Neuronal stem cell (in vitro differentiated cells): ENCODE results near the gene GPRASP2.

Experiments
- DNase-seq: peaks from one replicate; pipeline ENCODE4 v3.0.0-alpha.2; 2013; ENCODE audit warnings: low spot score
- H2AFZ ChIP-seq: one replicate; pipeline ENCODE4 v1.6.1; 2013; ENCODE audit warnings: mild to moderate bottlenecking, low read length, inconsistent platforms
- H2AK5ac ChIP-seq: 2 replicates; pipeline ENCODE4 v1.6.1; 2013; ENCODE audit warnings: low read depth, mild to moderate bottlenecking, inconsistent platforms, low read length, moderate library complexity, mixed read lengths
- H2BK120ac ChIP-seq: 2 replicates; pipeline ENCODE4 v1.6.1; 2013; ENCODE audit warnings: low read depth, mild to moderate bottlenecking, inconsistent platforms, low read length, moderate library complexity, mixed read lengths
- H2BK12ac ChIP-seq: one replicate; pipeline ENCODE4 v1.6.1; 2013; ENCODE audit warnings: low read length, inconsistent platforms
- H2BK15ac ChIP-seq: 2 replicates; pipeline ENCODE4 v1.6.1; 2013; ENCODE audit warnings: mild to moderate bottlenecking, low read length, inconsistent platforms, mixed read lengths
- H2BK5ac ChIP-seq: one replicate; pipeline ENCODE4 v1.6.1; 2013; ENCODE audit warnings: inconsistent platforms, mild to moderate bottlenecking, low read length, moderate library complexity
- H3K14ac ChIP-seq: one replicate; pipeline ENCODE4 v1.6.1; 2013; ENCODE audit warnings: low read length, inconsistent platforms
- H3K18ac ChIP-seq: 2 replicates; pipeline ENCODE4 v1.6.1; 2013; ENCODE audit warnings: low read length, inconsistent platforms
- H3K23ac ChIP-seq: 2 replicates; pipeline ENCODE4 v1.6.1; 2013; ENCODE audit warnings: low read depth, mild to moderate bottlenecking, mixed read lengths, low read length, inconsistent platforms; ENCODE audit not compliant: poor library complexity
- H3K27ac ChIP-seq: replicated peaks from 3 replicates; pipeline ENCODE4 v1.5.1; 2013; ENCODE audit warnings: low read length, inconsistent platforms
- H3K27me3 ChIP-seq, 3 experiments: 2 replicates each; pipeline ENCODE4 v1.6.1; 2013; ENCODE audit warnings: low read length in 3 of 3, mild to moderate bottlenecking in 2 of 3, inconsistent platforms in 1 of 3, low read depth in 1 of 3, mixed read lengths in 1 of 3, moderate library complexity in 1 of 3; ENCODE audit not compliant: control insufficient read depth in 3 of 3, insufficient read depth in 3 of 3
- H3K36me3 ChIP-seq, 2 donors: replicated peaks in 1 of 2; 2 replicates each; pipeline ENCODE4 v1.6.1; 2013; ENCODE audit warnings: low read length in 2 of 2; ENCODE audit not compliant: control insufficient read depth in 2 of 2, insufficient read depth in 2 of 2
- H3K4ac ChIP-seq: 2 replicates; pipeline ENCODE4 v1.6.1; 2013; ENCODE audit warnings: inconsistent platforms, mild to moderate bottlenecking, low read length, moderate library complexity
- H3K4me1 ChIP-seq, 2 donors: 1 replicate in 1 of 2; 2 replicates in 1 of 2; pipeline ENCODE4 v1.6.1; 2013; ENCODE audit warnings: low read length in 2 of 2, low read depth in 1 of 2; ENCODE audit not compliant: control insufficient read depth in 2 of 2, insufficient read depth in 1 of 2
- H3K4me2 ChIP-seq: one replicate; pipeline ENCODE4 v1.6.1; 2013; ENCODE audit warnings: mild to moderate bottlenecking, low read length, inconsistent platforms; ENCODE audit not compliant: insufficient read depth, poor library complexity, severe bottlenecking
- H3K4me3 ChIP-seq, 2 donors: 2 replicates each; pipeline ENCODE4 v1.5.1; 2013; ENCODE audit warnings: low read length in 2 of 2, mild to moderate bottlenecking in 2 of 2, inconsistent platforms in 1 of 2, moderate library complexity in 1 of 2
- H3K79me1 ChIP-seq: one replicate; pipeline ENCODE4 v1.6.1; 2013; ENCODE audit warnings: low read depth, mild to moderate bottlenecking, inconsistent platforms, low read length, moderate library complexity
- H3K9ac ChIP-seq: one replicate; pipeline ENCODE4 v1.6.1; 2013; ENCODE audit warnings: mild to moderate bottlenecking, low read depth, low read length, inconsistent platforms; ENCODE audit not compliant: poor library complexity
- H3K9me3 ChIP-seq, 2 donors: replicated peaks in 1 of 2; 2 replicates each; pipeline versions ENCODE3 to v1.6.1; 2013; ENCODE audit warnings: low read length in 2 of 2, mild to moderate bottlenecking in 2 of 2, inconsistent platforms in 1 of 2, low read depth in 1 of 2, mixed read lengths in 1 of 2, moderate library complexity in 1 of 2; ENCODE audit not compliant: control insufficient read depth in 2 of 2, insufficient read depth in 1 of 2
- H4K8ac ChIP-seq: one replicate; pipeline ENCODE4 v1.6.1; 2013; ENCODE audit warnings: low read depth, mild to moderate bottlenecking, inconsistent platforms, low read length, moderate library complexity
- H4K91ac ChIP-seq: one replicate; pipeline ENCODE4 v1.6.1; 2013; ENCODE audit warnings: low read length, low read depth, mild to moderate bottlenecking, inconsistent platforms; ENCODE audit not compliant: poor library complexity
- WGBS, 2 donors: extraction: QIAGEN DNeasy Blood & Tissue Kit; methylation state at CpG; one replicate each; pipeline ENCODE4 v1.1.7; 2013; ENCODE audit warnings: missing lambda C conversion rate in 2 of 2, mixed read lengths in 1 of 2; ENCODE audit not compliant: insufficient read length in 2 of 2, insufficient replicate concordance in 1 of 2; ENCODE audit errors: extremely low coverage in 2 of 2; 5-methylcytosine and 5-hydroxymethylcytosine counted together

GPRASP2 gene

DNA sequence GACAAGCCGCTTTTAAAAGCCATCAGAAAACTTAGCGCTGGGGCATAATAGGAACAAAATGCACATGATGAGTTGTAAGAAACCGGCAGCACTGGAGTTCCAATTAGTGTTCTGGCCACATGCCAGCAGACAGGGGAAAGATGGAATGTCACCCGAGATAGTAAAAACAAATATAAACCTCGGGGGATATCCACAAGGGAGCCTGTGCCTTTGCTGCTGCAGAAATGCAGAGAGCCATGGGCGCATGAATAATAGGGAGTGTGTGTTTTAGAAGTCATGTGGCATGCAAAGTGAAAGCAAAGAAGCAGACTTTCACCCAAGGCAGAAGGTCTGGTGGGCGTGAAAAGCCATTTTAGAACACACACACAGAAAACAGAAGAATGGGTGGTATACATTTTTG, 27.4 kb downstream of the GPRASP2 start:
- H3K4me3 ChIP-seq = no peak overlapping the region
- H4K91ac ChIP-seq = no peak overlapping the region
- no peak overlapping the region for H3K18ac ChIP-seq
- no peak overlapping the region for H4K8ac ChIP-seq
- no peak overlapping the region for H3K14ac ChIP-seq
- H3K9ac ChIP-seq = no peak overlapping the region
- H2BK12ac ChIP-seq = no peak overlapping the region
- no peaks in the 10 kb centered on the region for H3K79me1 ChIP-seq
- H2BK5ac ChIP-seq = no peak overlapping the region
- H3K27me3 ChIP-seq = no peaks in the 10 kb centered on the region
- H3K36me3 ChIP-seq = no peaks in the 10 kb centered on the region
- H2BK15ac ChIP-seq = no peak overlapping the region
- no peak overlapping the region for H2BK120ac ChIP-seq
- H2AFZ ChIP-seq = no peak overlapping the region
- no peaks in the 10 kb centered on the region for H3K4me1 ChIP-seq
- H3K23ac ChIP-seq = no peak overlapping the region
- H2AK5ac ChIP-seq = no peak overlapping the region
- no peak for DNase-seq
- no CpG with 5 or more reads among the region's 7 CpGs for WGBS, 2 donors
- no peak overlapping the region for H3K27ac ChIP-seq
- H3K4me2 ChIP-seq = no peak overlapping the region
- H3K4ac ChIP-seq = no peak overlapping the region
- no peaks in the 10 kb centered on the region for H3K9me3 ChIP-seq

GRCh38 chrX:102744307-102744706, 32.1 kb downstream of the GPRASP2 start:
- Histone ChIP-seq H3K4me2 (no peak overlapping the region), H2BK120ac (no peak overlapping the region), H2BK15ac (no peak overlapping the region), H3K27ac (no peak overlapping the region), H3K36me3 (peaks cover 0 to 3% of the 10 kb centered on the region in 2 donors), H3K27me3 (no peaks in the 10 kb centered on the region), H3K9ac (no peak overlapping the region), H3K79me1 (peaks cover 3% of the 10 kb centered on the region), H3K4me1 (no peaks in the 10 kb centered on the region), H2AK5ac (no peak overlapping the region), H2BK12ac (no peak overlapping the region), H3K14ac (no peak overlapping the region), H2AFZ (no peak overlapping the region), H2BK5ac (no peak overlapping the region), H3K18ac (no peak overlapping the region), H4K8ac (no peak overlapping the region), H3K23ac (no peak overlapping the region), H3K9me3 (no peaks in the 10 kb centered on the region), H3K4me3 (no peak overlapping the region), H3K4ac (no peak overlapping the region), H4K91ac (no peak overlapping the region)
- WGBS, 2 donors = no CpG with 5 or more reads among the region's 1 CpG
- no peak for DNase-seq

GRCh38 chrX:102745513-102745856, 33.2 kb downstream of the GPRASP2 start:
- Histone ChIP-seq H3K18ac (peak overlapping the region; percentile 28), H2BK12ac (no peak overlapping the region), H2AFZ (peak overlapping the region; percentile 35), H4K91ac (no peak overlapping the region), H3K4ac (no peak overlapping the region), H3K4me2 (peak overlapping the region; percentile 40), H3K23ac (no peak overlapping the region), H3K79me1 (peaks cover 3% of the 10 kb centered on the region), H3K9ac (no peak overlapping the region), H2BK15ac (no peak overlapping the region), H3K36me3 (peaks cover 0 to 3% of the 10 kb centered on the region in 2 donors), H3K27ac (no peak overlapping the region), H3K4me1 (no peaks in the 10 kb centered on the region), H3K9me3 (no peaks in the 10 kb centered on the region), H2BK5ac (no peak overlapping the region), H3K27me3 (no peaks in the 10 kb centered on the region), H2BK120ac (no peak overlapping the region), H2AK5ac (no peak overlapping the region), H4K8ac (no peak overlapping the region), H3K4me3 (peak overlapping the region in 1 of 2 donors; percentile 97), H3K14ac (no peak overlapping the region)
- no peak for DNase-seq
- WGBS, 2 donors = no CpG with 5 or more reads among the region's 14 CpGs

DNA sequence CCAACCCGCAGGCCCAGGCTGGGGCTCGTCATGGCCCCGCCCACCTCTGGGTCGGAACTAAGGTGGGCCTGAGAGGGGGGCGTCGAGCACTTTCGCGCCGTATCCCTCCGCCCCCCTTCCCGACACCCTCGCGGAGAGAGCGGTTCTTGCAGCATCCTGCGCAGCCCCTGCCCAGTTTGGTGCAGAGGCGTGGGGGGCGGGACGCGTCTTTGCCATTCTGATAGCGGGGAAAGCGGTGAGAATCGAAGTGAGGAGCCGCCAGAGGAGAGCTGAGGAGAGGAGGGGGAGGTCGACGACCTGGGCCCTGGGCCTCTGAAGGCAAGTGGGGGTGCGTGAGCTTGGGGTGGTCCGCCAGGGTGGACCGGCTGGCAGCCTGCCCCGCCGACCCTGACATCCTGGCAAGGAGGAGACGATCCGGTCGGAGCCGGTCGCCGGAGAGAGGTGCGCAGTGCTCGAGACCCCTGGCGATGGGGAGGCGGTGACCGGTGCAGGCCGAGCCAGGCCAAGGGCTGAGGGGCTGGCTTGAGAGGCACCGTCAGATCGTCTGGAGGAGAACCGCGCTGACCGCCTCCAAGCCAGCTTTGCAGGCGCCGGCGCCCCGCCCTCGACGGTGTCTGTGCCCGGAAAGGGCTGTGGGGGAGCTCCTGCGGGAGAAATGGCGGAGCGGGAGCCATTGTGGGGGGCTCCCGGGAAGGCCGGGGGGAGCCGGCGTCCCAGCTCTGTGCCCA, 33.8 kb downstream of the GPRASP2 start:
- Histone ChIP-seq H2AFZ (peak overlapping the region; percentile 35), H3K4ac (no peak overlapping the region), H3K4me3 (peak overlapping the region; percentile 29 to 97), H2AK5ac (no peak overlapping the region), H3K18ac (peak overlapping the region; percentile 97), H2BK5ac (peak overlapping the region; percentile 53), H3K9me3 (no peaks in the 10 kb centered on the region), H4K8ac (no peak overlapping the region), H3K9ac (peak overlapping the region; percentile 92), H3K36me3 (peaks cover 0 to 3% of the 10 kb centered on the region in 2 donors), H3K27ac (peak overlapping the region; percentile 58), H2BK120ac (no peak overlapping the region), H4K91ac (no peak overlapping the region), H3K4me2 (peak overlapping the region; percentile 54), H3K27me3 (no peaks in the 10 kb centered on the region), H3K14ac (peak overlapping the region; percentile 71), H3K4me1 (no peaks in the 10 kb centered on the region), H2BK12ac (no peak overlapping the region), H2BK15ac (no peak overlapping the region), H3K79me1 (peaks cover 3% of the 10 kb centered on the region), H3K23ac (no peak overlapping the region)
- WGBS, 2 donors = no CpG with 5 or more reads among the region's 61 CpGs
- DNase-seq = peak; percentile 48
